ENCODE data around the gene SH3RF2.

DNA sequence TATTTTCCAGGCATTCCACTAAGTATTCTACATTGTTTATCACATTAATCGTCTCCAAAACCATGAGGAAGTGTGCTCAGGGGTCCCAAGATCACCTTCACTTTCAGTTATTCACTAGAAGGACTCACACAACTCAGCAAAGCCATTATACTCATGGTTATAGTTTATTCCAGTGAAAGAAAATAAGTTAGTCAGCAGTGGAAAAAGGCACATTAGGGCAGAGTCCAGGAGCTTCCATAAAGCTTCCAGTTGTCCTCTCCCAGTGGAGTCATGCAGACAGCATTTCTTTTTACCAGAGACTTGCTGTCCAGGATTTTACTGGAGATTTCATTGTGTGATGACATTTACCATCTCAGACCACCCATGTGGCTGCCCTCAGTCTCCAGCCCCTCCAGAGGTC, 51.5 kb downstream of the SH3RF2 start:
- TF ChIP-seq EZH2 (IDR thresholded peaks at IDR 0.05) (no peak), POLR2AphosphoS5 (IDR thresholded peaks at IDR 0.05; ENCODE audit: borderline replicate concordance, low read depth, low read length) (no peak), FOXP2 (optimal IDR thresholded peaks at IDR 0.05; ENCODE audit: control extremely low read depth, extremely low read length, insufficient read depth) (no peak)
